AG20443 (cell line): Measurements from ENCODE around the gene ALKBH7.
"Not testable (repeated sequence)": the region's sequence is repeated elsewhere in the genome, so short reads cannot be mapped to it uniquely, and the experiment has no call there.

Experiments used
- DNase-seq: peaks from one replicate; pipeline ENCODE4 v3.0.0; 2012; ENCODE audit warnings: low spot score, mixed read lengths

The ALKBH7 gene, protein sequence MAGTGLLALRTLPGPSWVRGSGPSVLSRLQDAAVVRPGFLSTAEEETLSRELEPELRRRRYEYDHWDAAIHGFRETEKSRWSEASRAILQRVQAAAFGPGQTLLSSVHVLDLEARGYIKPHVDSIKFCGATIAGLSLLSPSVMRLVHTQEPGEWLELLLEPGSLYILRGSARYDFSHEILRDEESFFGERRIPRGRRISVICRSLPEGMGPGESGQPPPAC

GRCh38 chr19:6372594-6373095, at the start of gene ALKBH7:
Gene ALKBH7, plus strand, starts transcription at chr19:6372794. Its CDS starts 27 bp downstream, at chr19:6372821.
- DNase-seq: peak; percentile 96

DNA sequence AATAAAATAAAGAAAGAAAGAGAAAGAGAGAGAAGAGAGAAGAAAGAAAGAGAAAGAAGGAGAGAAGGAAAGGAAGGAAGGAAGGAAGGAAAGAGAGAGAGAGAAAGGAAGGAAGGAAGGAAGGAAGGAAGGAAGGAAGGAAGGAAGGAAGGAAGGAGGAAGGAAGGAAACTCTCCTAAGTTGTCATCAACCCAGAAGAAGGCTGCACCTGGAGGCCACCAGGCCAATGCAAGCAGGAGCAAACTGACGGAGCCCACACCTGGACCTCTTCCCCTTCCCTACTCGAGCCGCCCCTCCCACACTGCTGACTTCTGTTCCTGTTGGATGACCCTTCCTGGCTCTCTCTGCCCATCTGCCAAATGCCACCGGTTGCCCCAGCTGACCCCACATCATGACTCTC, 47.8 kb upstream of the ALKBH7 start:
- DNase-seq: no peak

GRCh38 chr19:6325614-6326013, 47.0 kb upstream of the ALKBH7 start:
- DNase-seq: no peak

DNA sequence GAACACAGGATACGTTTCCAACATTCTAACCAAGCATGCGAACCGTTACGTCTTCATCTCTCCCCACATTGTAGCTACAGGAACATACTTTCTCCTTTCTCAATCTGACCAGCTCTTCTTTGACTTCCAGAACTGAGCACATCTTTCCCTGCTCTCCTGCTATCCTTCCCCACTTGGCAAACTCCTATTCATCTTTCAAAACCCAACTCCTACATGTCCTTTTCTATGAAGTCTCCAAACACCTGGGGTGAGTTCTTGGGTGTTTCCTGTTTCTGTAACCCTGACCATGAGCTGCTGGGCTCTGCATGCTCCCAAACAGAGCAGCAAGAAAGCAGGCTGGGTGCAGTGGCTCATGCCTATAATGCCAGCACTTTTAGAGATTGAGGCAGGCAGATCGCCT, 45.8 kb upstream of the ALKBH7 start:
- DNase-seq: no peak

- no peak for DNase-seq
These were observed 39.2 kb upstream of the ALKBH7 start, which contains the start of gene ACER1 for GRCh38 chr19:6333439-6333838. Gene ACER1, minus strand, starts transcription at chr19:6333612. Its CDS starts 61 bp downstream, at chr19:6333551.

- no peak for DNase-seq
These were observed 37.9 kb upstream of the ALKBH7 start for GRCh38 chr19:6334490-6335285.

- DNase-seq: no peak
These were observed 31.9 kb upstream of the ALKBH7 start for GRCh38 chr19:6340493-6341201.

- DNase-seq: no peak
These were observed 29.1 kb upstream of the ALKBH7 start for GRCh38 chr19:6343462-6343861.

GRCh38 chr19:6349271-6349670, 23.3 kb upstream of the ALKBH7 start:
- not testable (repeated sequence) for DNase-seq

GRCh38 chr19:6350688-6351087, 21.9 kb upstream of the ALKBH7 start:
- DNase-seq: no peak

DNA sequence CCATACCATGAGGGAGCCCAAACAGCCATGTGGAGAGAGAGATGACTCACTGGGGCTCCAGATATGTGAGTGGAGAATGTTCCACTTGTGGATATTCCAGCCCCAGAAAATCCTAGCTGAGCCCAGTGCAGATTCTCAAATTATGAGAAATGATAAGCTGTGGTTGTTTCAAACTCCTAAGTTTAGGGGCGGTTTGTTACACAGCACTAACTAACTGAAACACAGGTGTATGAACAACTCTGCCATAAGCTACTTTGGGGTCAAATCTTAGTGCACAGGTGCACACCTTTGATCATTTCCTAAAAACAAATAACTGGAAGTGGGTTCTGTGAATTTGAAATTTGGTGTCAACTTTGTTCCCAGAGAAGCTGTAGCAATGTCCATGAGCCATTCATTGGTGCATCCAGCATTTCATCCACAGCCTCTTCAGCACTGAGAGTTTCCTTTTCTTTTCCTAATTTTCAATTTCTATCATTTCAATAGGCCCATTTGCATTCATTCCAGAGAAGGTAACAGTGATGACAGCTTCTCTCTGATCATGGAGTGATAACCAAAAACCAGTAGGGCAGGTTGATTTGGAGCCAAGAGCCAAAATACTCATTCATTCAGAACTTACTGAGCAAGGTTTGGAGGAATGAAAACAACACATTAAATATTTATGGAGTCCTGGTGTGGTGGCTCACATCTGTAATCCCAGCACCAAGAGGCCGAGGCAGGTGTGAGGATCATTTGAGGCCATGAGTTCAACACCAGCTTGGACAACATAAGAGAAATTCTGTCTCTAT, 20.0 kb upstream of the ALKBH7 start:
- no peak for DNase-seq

DNA sequence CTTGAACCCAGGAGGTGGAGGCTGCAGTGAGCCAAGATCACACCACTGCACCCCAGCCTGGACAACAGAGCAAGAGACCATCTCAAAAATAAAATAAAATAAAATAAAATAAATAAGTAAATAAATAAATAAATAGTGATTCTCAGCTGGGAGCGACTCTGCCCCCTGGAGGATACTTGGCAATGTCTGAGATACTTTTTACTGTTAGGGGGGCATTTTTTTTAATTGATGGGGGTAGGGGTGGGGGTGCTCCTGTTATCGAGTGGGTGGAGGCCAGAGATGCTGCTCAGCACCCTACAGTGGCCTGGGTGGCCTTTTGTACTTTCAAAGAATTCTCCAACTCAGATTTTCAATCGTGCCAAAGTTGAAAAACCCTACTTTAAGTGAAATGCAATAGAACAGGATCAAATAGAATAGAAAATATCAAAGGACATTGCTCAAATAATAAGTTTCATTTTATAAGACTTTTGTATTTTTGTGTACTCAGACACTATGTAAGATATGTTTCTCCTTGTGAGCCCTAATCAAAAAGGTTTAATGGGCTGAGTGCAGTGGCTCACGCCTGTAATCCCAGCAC, 18.4 kb upstream of the ALKBH7 start:
- peak; percentile 51 for DNase-seq

DNA sequence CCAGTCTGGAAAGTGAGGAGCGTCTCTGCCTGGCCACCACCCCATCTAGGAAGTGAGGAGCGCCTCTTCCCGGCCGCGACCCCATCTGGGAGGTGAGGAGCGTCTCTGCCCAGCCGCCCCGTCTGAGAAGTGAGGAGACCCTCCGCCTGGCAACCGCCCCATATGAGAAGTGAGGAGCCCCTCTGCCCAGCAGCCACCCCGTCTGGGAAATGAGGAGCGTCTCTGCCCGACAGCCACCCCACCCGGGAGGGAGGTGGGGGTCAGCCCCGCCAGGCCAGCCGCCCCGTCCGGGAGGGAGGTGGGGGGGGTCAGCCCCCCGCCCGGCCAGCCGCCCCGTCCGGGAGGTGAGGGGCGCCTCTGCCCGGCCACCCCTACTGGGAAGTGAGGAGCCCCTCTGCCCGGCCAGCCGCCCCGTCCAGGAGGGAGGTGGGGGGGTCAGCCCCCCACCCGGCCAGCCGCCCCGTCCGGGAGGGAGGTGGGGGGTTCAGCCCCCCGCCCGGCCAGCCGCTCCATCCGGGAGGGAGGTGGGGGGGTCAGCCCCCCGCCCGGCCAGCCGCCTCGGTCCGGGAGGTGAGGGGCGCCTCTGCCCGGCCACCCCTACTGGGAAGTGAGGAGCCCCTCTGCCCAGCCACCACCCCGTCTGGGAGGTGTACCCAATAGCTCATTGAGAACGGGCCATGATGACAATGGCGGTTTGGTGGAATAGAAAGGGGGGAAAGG, 17.1 kb upstream of the ALKBH7 start:
- DNase-seq: not testable (repeated sequence)

- no peak for DNase-seq
These were observed 15.4 kb upstream of the ALKBH7 start for GRCh38 chr19:6357174-6357573.

DNA sequence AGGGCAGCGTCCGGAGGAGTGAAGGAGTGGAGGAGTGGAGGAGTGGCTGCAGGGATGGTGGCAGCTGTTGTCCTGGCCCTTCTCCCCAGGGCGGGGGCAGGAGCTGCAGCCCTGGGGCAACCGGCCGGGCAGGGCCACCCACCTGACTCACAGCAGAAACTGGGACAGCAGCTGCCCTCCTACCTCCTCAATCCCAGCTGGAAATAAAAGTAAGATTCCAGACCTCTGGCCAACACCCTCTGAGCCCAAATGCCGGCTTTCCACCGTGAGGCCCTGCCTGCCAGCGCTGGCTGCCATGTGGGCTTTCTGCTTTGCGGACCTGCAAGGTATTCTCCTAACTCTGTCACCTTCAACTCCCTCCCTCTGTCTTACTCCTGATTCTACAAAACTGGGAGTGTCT, 14.6 kb upstream of the ALKBH7 start:
- DNase-seq: no peak

- no peak for DNase-seq
These were observed 12.8 kb upstream of the ALKBH7 start for GRCh38 chr19:6359568-6360341.

DNA sequence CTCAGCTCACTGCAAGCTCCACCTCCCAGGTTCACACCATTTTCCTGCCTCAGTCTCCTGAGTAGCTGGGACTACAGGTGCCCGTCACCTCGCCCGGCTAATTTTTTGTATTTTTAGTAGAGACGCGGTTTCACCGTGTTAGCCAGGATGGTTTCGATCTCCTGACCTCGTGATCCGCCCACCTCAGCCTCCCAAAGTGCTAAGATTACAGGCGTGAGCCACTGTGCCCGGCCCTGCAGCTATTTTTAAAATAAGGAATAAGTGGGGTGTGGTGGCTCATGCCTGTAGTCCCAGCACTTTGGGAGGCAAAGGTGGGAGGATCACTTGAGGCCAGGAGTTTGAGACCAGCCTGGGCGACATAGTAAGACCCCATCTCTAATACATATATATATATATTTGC, 12.1 kb upstream of the ALKBH7 start:
- DNase-seq: not testable (repeated sequence)

GRCh38 chr19:6360857-6361216, 11.8 kb upstream of the ALKBH7 start:
- not testable (repeated sequence) for DNase-seq

- DNase-seq: no peak
These were observed 10.6 kb upstream of the ALKBH7 start for GRCh38 chr19:6362027-6362350.

DNA sequence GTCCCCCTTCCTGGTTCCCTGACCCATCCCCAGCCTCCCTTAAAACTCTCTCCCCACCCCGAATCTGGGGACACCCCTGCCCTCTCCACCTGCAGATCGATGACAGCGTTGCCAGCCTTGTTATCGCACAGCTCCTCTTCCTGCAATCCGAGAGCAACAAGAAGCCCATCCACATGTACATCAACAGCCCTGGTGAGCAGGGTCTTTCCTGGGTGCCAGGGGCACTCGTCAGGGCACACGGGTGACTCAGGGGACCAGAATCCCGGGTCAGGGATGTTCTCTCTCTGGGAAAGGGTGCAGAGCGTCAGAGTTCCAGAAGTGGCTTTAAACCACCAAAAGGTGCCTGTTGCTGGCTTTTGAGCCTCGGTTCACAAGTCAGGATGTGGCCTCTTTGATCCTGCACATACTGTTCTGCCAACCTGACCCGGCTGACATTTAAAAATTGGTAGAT, 10.2 kb upstream of the ALKBH7 start:
- DNase-seq: no peak
